Measurements from ENCODE around the gene MYL5.
"Not testable (repeated sequence)": the region's sequence is repeated elsewhere in the genome, so short reads cannot be mapped to it uniquely, and the experiment has no call there.

MYL5 gene

GRCh38 chr4:687048-687970, 13.0 kb downstream of the MYL5 start:
- DNase-seq (ENCODE audit: low spot score) = no peak

GRCh38 chr4:687971-688853, 13.9 kb downstream of the MYL5 start:
- no peak for DNase-seq (ENCODE audit: low spot score)

- DNase-seq (ENCODE audit: low spot score) = no peak
These were observed 14.7 kb downstream of the MYL5 start, which contains the start of gene SLC49A3 for GRCh38 chr4:688854-689681. SLC49A3 (minus strand) TSS chr4:689151; CDS start chr4:689127, 24 bp downstream.

GRCh38 chr4:689723-690122, 15.4 kb downstream of the MYL5 start:
- no peak for DNase-seq (ENCODE audit: low spot score)

- DNase-seq (ENCODE audit: low spot score) = no peak
These were observed 18.6 kb downstream of the MYL5 start for GRCh38 chr4:692771-693554.

GRCh38 chr4:694341-694940, 20.1 kb downstream of the MYL5 start:
- DNase-seq (ENCODE audit: low spot score) = not testable (repeated sequence)

- DNase-seq (ENCODE audit: low spot score) = no peak
These were observed 25.7 kb downstream of the MYL5 start for GRCh38 chr4:699816-700580.

GRCh38 chr4:700587-701264, 26.4 kb downstream of the MYL5 start:
- DNase-seq (ENCODE audit: low spot score) = no peak

GRCh38 chr4:702618-703048, 28.3 kb downstream of the MYL5 start:
- no peak for DNase-seq (ENCODE audit: low spot score)

- no peak for DNase-seq (ENCODE audit: low spot score)
These were observed 29.2 kb downstream of the MYL5 start for GRCh38 chr4:703336-704197.

GRCh38 chr4:704198-704891, 30.0 kb downstream of the MYL5 start:
- no peak for DNase-seq (ENCODE audit: low spot score)

- no peak for DNase-seq (ENCODE audit: low spot score)
These were observed 30.6 kb downstream of the MYL5 start for GRCh38 chr4:704971-705277.

GRCh38 chr4:705278-706082, 31.1 kb downstream of the MYL5 start, which contains the start of gene PCGF3:
PCGF3 (plus strand) TSS chr4:705832; CDS start chr4:733681, 27,849 bp downstream.
- peak; percentile 93 for DNase-seq (ENCODE audit: low spot score)

GRCh38 chr4:706083-706633, 31.8 kb downstream of the MYL5 start:
- DNase-seq (ENCODE audit: low spot score) = not testable (repeated sequence)

GRCh38 chr4:706834-707598, 32.7 kb downstream of the MYL5 start:
- no peak for DNase-seq (ENCODE audit: low spot score)
